HFFc6 (cell line): ENCODE measurements around the gene RPS29. TPM values are rescaled to one million over a fixed set of nuclear protein-coding genes. Genes with fewer than 3 reads are reported as not detected.

ENCODE experiments used
- DNase-seq: peaks from one replicate; pipeline ENCODE4 v3.0.0-alpha.2; 2018
- H3K27ac Mint-ChIP-seq: 2 replicates; pipeline ENCODE4 v1.8.0; 2020; ENCODE audit warnings: mild to moderate bottlenecking, mixed read lengths
- H3K27me3 Mint-ChIP-seq: 2 replicates; pipeline ENCODE4 v1.8.0; 2021; ENCODE audit warnings: mild to moderate bottlenecking, moderate library complexity, mixed read lengths; ENCODE audit not compliant: insufficient read depth
- H3K36me3 Mint-ChIP-seq: 2 replicates; pipeline ENCODE4 v1.8.0; 2021; ENCODE audit warnings: low read depth, mixed read lengths
- H3K4me1 Mint-ChIP-seq: 2 replicates; pipeline ENCODE4 v1.8.0; 2020; ENCODE audit warnings: low read depth, mixed read lengths
- H3K4me3 Mint-ChIP-seq: 2 replicates; pipeline ENCODE4 v1.8.0; 2020; ENCODE audit warnings: mild to moderate bottlenecking, moderate library complexity, mixed read lengths
- H3K9me3 Mint-ChIP-seq: 2 replicates; pipeline ENCODE4 v1.8.0; 2020; ENCODE audit warnings: mild to moderate bottlenecking, mixed read lengths
- total RNA-seq, 6 experiments: library from RNA; stranded (reverse); fragmentation: NEBNext Ultra II Directional; extraction: Animal tissue kit (Norgen Biotek cat#: 25700); gene quantifications; 2 replicates in 1 of 6; 3 replicates in 5 of 6; pipeline ENCODE4 v1.2.3, GENCODE V29; 2021
- TF ChIP-seq, protein P1 (sequence below): fragments of 200-600 bp; sonication (generic); IDR thresholded peaks from 2 replicates; pipeline ENCODE4 v1.5.0; 2021; ENCODE audit warnings: antibody characterized with exemption, mild to moderate bottlenecking

The RPS29 gene
- total RNA-seq, 6 experiments from 2014 or later, result 743 to 1,241 (median 1,080) TPM

DNA sequence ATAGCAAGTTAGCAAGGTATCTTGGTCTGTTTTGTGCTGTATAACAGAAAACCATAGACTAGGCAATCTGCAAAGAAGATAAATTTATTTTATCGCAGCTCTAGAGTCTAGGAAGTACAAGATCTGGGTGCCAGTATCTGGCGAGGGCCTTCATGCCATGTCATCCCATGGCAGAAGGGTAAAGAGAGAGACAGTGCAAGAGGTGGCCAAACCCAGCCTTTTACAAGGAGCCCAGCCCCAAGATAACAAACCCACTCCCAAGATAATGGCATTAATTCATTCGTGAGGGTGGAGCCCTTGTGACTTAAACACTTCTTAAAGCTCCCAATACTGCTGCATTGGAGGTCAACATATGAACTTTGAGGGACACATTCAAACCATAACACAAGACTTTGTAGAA is 16.9 kb downstream of the RPS29 start:
- no peak for DNase-seq
- H3K27me3 Mint-ChIP-seq, result peaks cover 1% of the 10 kb centered on the region; the same call in 1 of the 2 replicates
- H3K4me1 Mint-ChIP-seq, result no peaks in the 10 kb centered on the region
- H3K36me3 Mint-ChIP-seq, result peaks cover 29% of the 10 kb centered on the region
- H3K4me3 Mint-ChIP-seq, result no peak overlapping the region
- no peak overlapping the region for H3K27ac Mint-ChIP-seq
- TF ChIP-seq, protein P1, sequence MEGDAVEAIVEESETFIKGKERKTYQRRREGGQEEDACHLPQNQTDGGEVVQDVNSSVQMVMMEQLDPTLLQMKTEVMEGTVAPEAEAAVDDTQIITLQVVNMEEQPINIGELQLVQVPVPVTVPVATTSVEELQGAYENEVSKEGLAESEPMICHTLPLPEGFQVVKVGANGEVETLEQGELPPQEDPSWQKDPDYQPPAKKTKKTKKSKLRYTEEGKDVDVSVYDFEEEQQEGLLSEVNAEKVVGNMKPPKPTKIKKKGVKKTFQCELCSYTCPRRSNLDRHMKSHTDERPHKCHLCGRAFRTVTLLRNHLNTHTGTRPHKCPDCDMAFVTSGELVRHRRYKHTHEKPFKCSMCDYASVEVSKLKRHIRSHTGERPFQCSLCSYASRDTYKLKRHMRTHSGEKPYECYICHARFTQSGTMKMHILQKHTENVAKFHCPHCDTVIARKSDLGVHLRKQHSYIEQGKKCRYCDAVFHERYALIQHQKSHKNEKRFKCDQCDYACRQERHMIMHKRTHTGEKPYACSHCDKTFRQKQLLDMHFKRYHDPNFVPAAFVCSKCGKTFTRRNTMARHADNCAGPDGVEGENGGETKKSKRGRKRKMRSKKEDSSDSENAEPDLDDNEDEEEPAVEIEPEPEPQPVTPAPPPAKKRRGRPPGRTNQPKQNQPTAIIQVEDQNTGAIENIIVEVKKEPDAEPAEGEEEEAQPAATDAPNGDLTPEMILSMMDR, result no peak
- no peaks in the 10 kb centered on the region for H3K9me3 Mint-ChIP-seq

DNA sequence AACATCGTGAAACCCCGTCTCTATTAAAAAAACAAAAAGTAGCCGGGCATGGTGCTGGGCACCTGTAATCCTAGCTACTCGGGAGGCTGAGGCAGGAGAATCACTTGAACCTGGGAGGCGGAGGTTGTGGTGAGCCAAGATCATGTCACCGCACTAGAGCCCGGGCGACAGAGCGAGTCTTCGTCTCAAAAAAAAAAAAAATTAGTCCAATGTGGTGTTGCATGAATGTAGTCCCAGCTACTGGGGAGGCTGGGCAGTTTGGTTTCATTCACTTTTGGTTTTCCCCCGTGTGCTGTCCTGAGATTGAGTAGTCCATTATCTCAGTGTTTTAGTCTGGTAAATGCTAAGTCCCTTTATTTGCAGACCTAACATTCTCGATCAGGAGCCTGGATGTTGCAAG is 19.5 kb downstream of the RPS29 start:
- TF ChIP-seq, protein P1, result no peak
- Mint-ChIP-seq H3K27ac (no peak overlapping the region), H3K9me3 (no peaks in the 10 kb centered on the region), H3K36me3 (peaks cover 9% of the 10 kb centered on the region; the same call in 1 of the 2 replicates), H3K27me3 (peaks cover 1% of the 10 kb centered on the region; the same call in 1 of the 2 replicates), H3K4me3 (no peak overlapping the region), H3K4me1 (no peaks in the 10 kb centered on the region)
- DNase-seq, result no peak

DNA sequence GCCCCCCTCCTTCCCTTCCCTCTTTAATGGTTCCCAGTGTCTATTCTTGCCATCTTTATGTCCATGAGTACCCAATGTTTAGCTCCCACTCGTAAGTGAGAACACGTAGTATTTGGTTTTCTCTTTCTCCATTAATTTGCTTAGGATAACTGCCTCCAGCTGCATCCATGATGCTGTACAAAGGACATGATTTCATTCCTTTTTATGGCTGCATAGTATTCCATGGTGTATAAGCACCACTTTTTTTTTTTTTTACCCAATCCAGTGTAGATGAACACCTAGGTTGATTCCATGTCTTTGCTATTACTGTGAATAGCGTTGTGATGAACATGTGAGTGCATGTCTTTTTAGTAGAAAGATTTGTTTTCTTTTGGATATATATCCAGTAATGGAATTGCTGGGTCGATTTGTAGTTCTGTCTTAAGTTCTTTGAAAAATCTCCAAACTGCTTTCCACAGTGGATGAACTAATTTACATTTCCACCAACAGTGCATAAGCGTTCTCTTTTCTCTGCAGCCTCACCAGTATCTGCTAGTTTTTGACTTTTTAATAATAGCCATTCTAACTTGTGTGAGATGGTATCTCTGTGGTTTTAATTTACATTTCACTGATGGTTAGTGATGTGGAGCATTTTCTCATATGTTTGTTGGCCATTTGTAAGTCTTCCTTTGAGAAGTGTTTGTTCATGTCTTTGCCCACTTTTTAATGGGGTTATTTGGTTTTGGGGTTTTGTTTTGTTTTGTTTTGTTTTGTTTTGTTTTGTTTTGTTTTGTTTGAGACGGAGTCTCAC is 26.0 kb downstream of the RPS29 start:
- Mint-ChIP-seq H3K27me3 (no peaks in the 10 kb centered on the region), H3K4me1 (no peaks in the 10 kb centered on the region), H3K9me3 (no peaks in the 10 kb centered on the region), H3K27ac (no peak overlapping the region), H3K4me3 (no peak overlapping the region), H3K36me3 (no peaks in the 10 kb centered on the region)
- no peak for DNase-seq
- TF ChIP-seq, protein P1, result no peak

DNA sequence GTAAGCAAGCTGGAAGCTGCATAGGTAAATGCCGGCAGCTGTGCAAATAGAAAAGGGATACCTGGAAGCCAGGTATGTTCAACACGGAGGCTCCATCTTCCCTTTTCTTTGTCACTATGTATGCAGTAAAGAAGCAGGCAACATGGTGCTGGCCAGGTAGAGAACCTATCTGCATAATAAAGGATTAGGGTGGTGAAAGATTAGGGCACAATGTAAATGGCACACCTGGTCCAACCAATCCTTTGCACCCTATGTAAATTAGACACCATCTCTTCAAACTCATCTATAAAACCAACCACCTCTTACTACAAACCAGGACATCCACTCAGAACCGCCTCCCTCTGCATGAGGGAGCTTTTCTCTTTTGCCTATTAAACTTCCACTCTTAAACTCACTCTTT is 32.3 kb downstream of the RPS29 start:
- H3K4me1 Mint-ChIP-seq, result peaks cover 8% of the 10 kb centered on the region
- no peak overlapping the region for H3K4me3 Mint-ChIP-seq
- peaks cover 12% of the 10 kb centered on the region for H3K27me3 Mint-ChIP-seq
- no peak overlapping the region for H3K27ac Mint-ChIP-seq
- no peaks in the 10 kb centered on the region for H3K36me3 Mint-ChIP-seq
- no peaks in the 10 kb centered on the region for H3K9me3 Mint-ChIP-seq
- DNase-seq, result no peak
- TF ChIP-seq, protein P1, result no peak

DNA sequence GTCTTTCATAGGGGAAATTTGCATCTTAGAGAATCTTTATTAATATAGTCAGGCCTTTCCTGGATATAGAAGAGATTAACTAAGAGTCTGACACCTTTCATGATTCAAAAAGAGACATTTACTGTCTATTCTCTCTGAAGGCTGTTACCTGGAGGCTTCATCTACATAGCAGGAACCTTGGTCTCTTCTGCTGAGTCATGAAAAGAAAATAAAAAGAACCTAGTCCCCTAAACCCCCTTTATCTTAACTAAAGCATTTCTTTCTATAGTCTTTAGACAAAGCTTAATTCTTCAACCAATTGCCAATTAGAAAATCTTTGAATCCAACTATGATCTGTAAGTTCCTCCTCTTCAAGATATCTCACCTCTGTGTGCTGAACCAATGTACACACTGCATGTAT is 33.1 kb downstream of the RPS29 start:
- DNase-seq, result no peak
- TF ChIP-seq, protein P1, result no peak
- no peak overlapping the region for H3K27ac Mint-ChIP-seq
- peaks cover 8% of the 10 kb centered on the region for H3K4me1 Mint-ChIP-seq
- no peak overlapping the region for H3K4me3 Mint-ChIP-seq
- no peaks in the 10 kb centered on the region for H3K36me3 Mint-ChIP-seq
- no peaks in the 10 kb centered on the region for H3K9me3 Mint-ChIP-seq
- H3K27me3 Mint-ChIP-seq, result peaks cover 12% of the 10 kb centered on the region
